ENCODE measurements around the gene RNF25.

The RNF25 gene

DNA sequence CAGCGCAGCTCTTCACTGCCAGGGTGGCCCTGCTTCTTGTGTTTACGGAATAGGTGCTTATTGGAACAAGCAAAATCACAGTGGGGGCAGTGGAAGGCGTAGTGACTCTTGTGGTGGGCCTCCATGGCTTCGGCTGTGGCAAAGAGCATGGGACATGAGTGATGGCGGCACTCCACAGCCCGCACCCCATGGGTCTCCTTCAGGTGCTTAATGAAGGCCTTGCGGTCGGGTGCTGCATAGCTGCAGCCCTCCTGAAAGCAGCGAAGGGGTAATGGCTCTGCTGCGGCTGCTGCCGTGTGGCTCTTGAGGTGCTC, 23.1 kb downstream of the RNF25 start:
- H4K20me1 ChIP-seq (ENCODE audit: control insufficient read depth, insufficient read depth, low read depth, low read length): peaks cover 9% of the 10 kb centered on the region; the same call in 1 of the 2 replicates

GRCh38 chr2:218648088-218648786, 23.6 kb downstream of the RNF25 start:
- Histone ChIP-seq H3K36me3 (ENCODE audit: control insufficient read depth, low read length) (peaks cover 91% of the 10 kb centered on the region), H3K9me2 (replicated peaks; ENCODE audit: control insufficient read depth, low read length) (no peaks in the 10 kb centered on the region), H3K27me3 (ENCODE audit: control insufficient read depth, low read length) (no peaks in the 10 kb centered on the region), H3K9me3 (ENCODE audit: control insufficient read depth, insufficient read depth, low read length) (no peaks in the 10 kb centered on the region), H3K79me2 (ENCODE audit: control insufficient read depth, low read length) (peaks cover 20% of the 10 kb centered on the region), H3F3A (ENCODE audit: control insufficient read depth, insufficient read depth) (peaks cover 2% of the 10 kb centered on the region), H3K4me3 (ENCODE audit: low read length) (no peak overlapping the region), H3K27ac (ENCODE audit: low read depth, low read length) (no peak overlapping the region), H4K20me1 (ENCODE audit: control insufficient read depth, insufficient read depth, low read depth, low read length) (peaks cover 9% of the 10 kb centered on the region; the same call in 1 of the 2 replicates), H3K4me2 (ENCODE audit: low read length) (no peak overlapping the region), H3K4me1 (ENCODE audit: control insufficient read depth, low read length) (no peaks in the 10 kb centered on the region)
- TF ChIP-seq EZH2phosphoT487 (IDR thresholded peaks at IDR 0.05; ENCODE audit: borderline replicate concordance, low read length) (no peak), CTCF (IDR thresholded peaks at IDR 0.05; ENCODE audit: low read depth, low read length, poor library complexity, severe bottlenecking) (peak; percentile 93)

More for the DNA sequence above, 23.1 kb downstream of the RNF25 start:
- H3K27me3 ChIP-seq (ENCODE audit: control insufficient read depth, low read length): no peaks in the 10 kb centered on the region
- H3K9me2 ChIP-seq (replicated peaks; ENCODE audit: control insufficient read depth, low read length): no peaks in the 10 kb centered on the region
- peaks cover 91% of the 10 kb centered on the region for H3K36me3 ChIP-seq (ENCODE audit: control insufficient read depth, low read length)
- H3K9me3 ChIP-seq (ENCODE audit: control insufficient read depth, insufficient read depth, low read length): no peaks in the 10 kb centered on the region
- no peak overlapping the region for H3K27ac ChIP-seq (ENCODE audit: low read depth, low read length)
- H3K4me1 ChIP-seq (ENCODE audit: control insufficient read depth, low read length): no peaks in the 10 kb centered on the region
- TF ChIP-seq CTCF (IDR thresholded peaks at IDR 0.05; ENCODE audit: low read depth, low read length, poor library complexity, severe bottlenecking) (peak; percentile 35), EZH2phosphoT487 (IDR thresholded peaks at IDR 0.05; ENCODE audit: borderline replicate concordance, low read length) (no peak)
- H3K4me3 ChIP-seq (ENCODE audit: low read length): no peak overlapping the region
- H3F3A ChIP-seq (ENCODE audit: control insufficient read depth, insufficient read depth): peaks cover 2% of the 10 kb centered on the region
- H3K79me2 ChIP-seq (ENCODE audit: control insufficient read depth, low read length): peaks cover 20% of the 10 kb centered on the region
- no peak overlapping the region for H3K4me2 ChIP-seq (ENCODE audit: low read length)

GRCh38 chr2:218645126-218645525, 26.7 kb downstream of the RNF25 start:
- H3K9me3 ChIP-seq (ENCODE audit: control insufficient read depth, insufficient read depth, low read length): no peaks in the 10 kb centered on the region
- H3K79me2 ChIP-seq (ENCODE audit: control insufficient read depth, low read length): peaks cover 20% of the 10 kb centered on the region
- H3K9me2 ChIP-seq (replicated peaks; ENCODE audit: control insufficient read depth, low read length): no peaks in the 10 kb centered on the region
- no peak overlapping the region for H3K27ac ChIP-seq (ENCODE audit: low read depth, low read length)
- TF ChIP-seq CTCF (IDR thresholded peaks at IDR 0.05; ENCODE audit: low read depth, low read length, poor library complexity, severe bottlenecking) (no peak), EZH2phosphoT487 (IDR thresholded peaks at IDR 0.05; ENCODE audit: borderline replicate concordance, low read length) (no peak)
- H3K4me2 ChIP-seq (ENCODE audit: low read length): no peak overlapping the region
- no peaks in the 10 kb centered on the region for H3K4me1 ChIP-seq (ENCODE audit: control insufficient read depth, low read length)
- no peaks in the 10 kb centered on the region for H3K27me3 ChIP-seq (ENCODE audit: control insufficient read depth, low read length)
- no peaks in the 10 kb centered on the region; the same call in 1 of the 2 replicates for H3F3A ChIP-seq (ENCODE audit: control insufficient read depth, insufficient read depth)
- no peak overlapping the region for H3K4me3 ChIP-seq (ENCODE audit: low read length)
- peaks cover 9% of the 10 kb centered on the region; the same call in 1 of the 2 replicates for H4K20me1 ChIP-seq (ENCODE audit: control insufficient read depth, insufficient read depth, low read depth, low read length)
- H3K36me3 ChIP-seq (ENCODE audit: control insufficient read depth, low read length): peaks cover 92% of the 10 kb centered on the region
